Measurements from ENCODE around the gene ST6GAL1. TPM values are rescaled to one million over a fixed set of nuclear protein-coding genes. Genes with fewer than 3 reads are reported as not detected.

The ST6GAL1 gene
- total and polyA plus RNA-seq, 2 of the 13 experiments (the other 11 are each of a cell fraction or from before 2014, with no cell fraction given): 79.9 to 164 TPM

DNA sequence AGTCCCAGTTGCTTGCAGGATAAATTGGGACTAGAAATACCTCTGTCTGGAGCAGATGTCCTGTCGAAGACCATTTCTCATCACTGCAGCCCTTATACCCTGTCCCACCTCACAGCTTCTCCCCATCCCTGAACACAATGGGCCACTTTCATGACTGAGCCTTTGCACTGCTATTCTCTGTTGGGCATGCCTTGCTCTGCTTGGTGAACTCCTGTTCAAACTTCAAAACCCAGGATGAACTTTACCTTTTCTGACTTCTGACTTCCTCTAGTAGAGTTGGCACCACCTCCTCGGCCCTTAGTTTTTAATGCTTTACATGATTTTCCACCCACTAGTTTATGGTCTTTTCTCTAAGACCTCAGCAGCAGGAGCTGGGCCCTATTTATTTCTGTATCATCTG, 48.4 kb downstream of the ST6GAL1 start:
- ChIA-PET POLR2A (interaction anchor here (1.0 to 2.0 kb wide), 4 partner anchors 11 to 62 kb away, joined by 4 to 7 read pairs (median 5); no protein-coding TSS in a partner anchor), CTCF (ENCODE audit: low intra/inter-chr PET ratio, low total read pairs) (no interaction called here)
- Histone ChIP-seq H3K4me3 (replicated peaks in 1 of 3; ENCODE audit: insufficient read depth in 1 of 3, low read depth in 2 of 3, low read length in 3 of 3) (no peak overlapping the region), H3K9ac (ENCODE audit: insufficient read depth, low read depth, low read length) (no peak overlapping the region), H3K27ac (ENCODE audit: extremely low read length, insufficient read depth, low read length) (peak overlapping the region; percentile 9), H3K4me2 (ENCODE audit: low read depth, low read length) (peak overlapping the region; percentile 11; the same call in 1 of the 2 replicates), H4K20me1 (ENCODE audit: insufficient read depth, low read length) (no peaks in the 10 kb centered on the region), H3K36me3 (replicated peaks in 1 of 2; ENCODE audit: control insufficient read depth in 1 of 2, insufficient read depth in 2 of 2, low read length in 2 of 2) (no peaks in the 10 kb centered on the region), H3K4me1 (ENCODE audit: insufficient read depth, low read length) (peaks cover 77% of the 10 kb centered on the region), H2AFZ (ENCODE audit: low read length) (no peak overlapping the region), H3K27me3 (ENCODE audit: control insufficient read depth in 1 of 2, insufficient read depth in 2 of 2, low read length in 2 of 2) (no peaks in the 10 kb centered on the region), H3K9me3 (ENCODE audit: low read length) (no peaks in the 10 kb centered on the region), H3K79me2 (ENCODE audit: insufficient read depth, low read length) (no peaks in the 10 kb centered on the region)
- no TSS peak for BruUV-seq (replicated peaks)
- peak; percentile 60 for ATAC-seq
- in situ Hi-C loops (cut with HindIII; ENCODE audit: extremely low pct_ligation_motif_present, low pct_unique_long_range_greater_than_20kb): no loop called here
- WGBS (ENCODE audit: low lambda C conversion rate): 20% methylated on average over 2 of the region's 2 CpGs
- peak; percentile 41 for DNase-seq (ENCODE audit: low spot score)
- FAIRE-seq: peak; percentile 37
- 0 out of 2 replicates have a peak, but pooled peaks have one; percentile 11 for TF ChIP-seq ARNTL (CRISPR knock-in tag; IDR thresholded peaks at IDR 0.05)
- TF ChIP-seq ZNF367 (CRISPR knock-in tag; IDR thresholded peaks at IDR 0.05; ENCODE audit: borderline replicate concordance): no peak
- 0 out of 2 replicates have a peak, but pooled peaks have one; percentile 21 for TF ChIP-seq ESRRA (CRISPR knock-in tag; IDR thresholded peaks at IDR 0.05; ENCODE audit: low read depth)
- TF ChIP-seq EED (CRISPR knock-in tag; IDR thresholded peaks at IDR 0.05): no peak
- TF ChIP-seq ZNF615 (CRISPR knock-in tag; IDR thresholded peaks at IDR 0.05; ENCODE audit: borderline replicate concordance): no peak
- 0 out of 2 replicates have a peak, but pooled peaks have one; percentile 51 for TF ChIP-seq ZSCAN29 (CRISPR knock-in tag; conservative IDR thresholded peaks at IDR 0.05)
- TF ChIP-seq, protein P1, sequence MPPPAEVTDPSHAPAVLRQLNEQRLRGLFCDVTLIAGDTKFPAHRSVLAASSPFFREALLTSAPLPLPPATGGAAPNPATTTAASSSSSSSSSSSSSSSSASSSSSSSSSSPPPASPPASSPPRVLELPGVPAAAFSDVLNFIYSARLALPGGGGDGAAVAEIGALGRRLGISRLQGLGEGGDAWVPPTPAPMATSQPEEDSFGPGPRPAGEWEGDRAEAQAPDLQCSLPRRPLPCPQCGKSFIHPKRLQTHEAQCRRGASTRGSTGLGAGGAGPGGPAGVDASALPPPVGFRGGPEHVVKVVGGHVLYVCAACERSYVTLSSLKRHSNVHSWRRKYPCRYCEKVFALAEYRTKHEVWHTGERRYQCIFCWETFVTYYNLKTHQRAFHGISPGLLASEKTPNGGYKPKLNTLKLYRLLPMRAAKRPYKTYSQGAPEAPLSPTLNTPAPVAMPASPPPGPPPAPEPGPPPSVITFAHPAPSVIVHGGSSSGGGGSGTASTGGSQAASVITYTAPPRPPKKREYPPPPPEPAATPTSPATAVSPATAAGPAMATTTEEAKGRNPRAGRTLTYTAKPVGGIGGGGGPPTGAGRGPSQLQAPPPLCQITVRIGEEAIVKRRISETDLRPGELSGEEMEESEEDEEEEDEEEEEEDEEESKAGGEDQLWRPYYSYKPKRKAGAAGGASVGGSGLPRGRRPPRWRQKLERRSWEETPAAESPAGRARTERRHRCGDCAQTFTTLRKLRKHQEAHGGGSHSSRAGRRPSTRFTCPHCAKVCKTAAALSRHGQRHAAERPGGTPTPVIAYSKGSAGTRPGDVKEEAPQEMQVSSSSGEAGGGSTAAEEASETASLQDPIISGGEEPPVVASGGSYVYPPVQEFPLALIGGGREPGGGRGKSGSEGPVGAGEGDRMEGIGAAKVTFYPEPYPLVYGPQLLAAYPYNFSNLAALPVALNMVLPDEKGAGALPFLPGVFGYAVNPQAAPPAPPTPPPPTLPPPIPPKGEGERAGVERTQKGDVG (CRISPR knock-in tag; IDR thresholded peaks at IDR 0.05; ENCODE audit: borderline replicate concordance): no peak
- peak; percentile 49; the same call in 1 of the 2 replicates for TF ChIP-seq HDAC1 (CRISPR knock-in tag; IDR thresholded peaks at IDR 0.05)
- TF ChIP-seq, protein P2, sequence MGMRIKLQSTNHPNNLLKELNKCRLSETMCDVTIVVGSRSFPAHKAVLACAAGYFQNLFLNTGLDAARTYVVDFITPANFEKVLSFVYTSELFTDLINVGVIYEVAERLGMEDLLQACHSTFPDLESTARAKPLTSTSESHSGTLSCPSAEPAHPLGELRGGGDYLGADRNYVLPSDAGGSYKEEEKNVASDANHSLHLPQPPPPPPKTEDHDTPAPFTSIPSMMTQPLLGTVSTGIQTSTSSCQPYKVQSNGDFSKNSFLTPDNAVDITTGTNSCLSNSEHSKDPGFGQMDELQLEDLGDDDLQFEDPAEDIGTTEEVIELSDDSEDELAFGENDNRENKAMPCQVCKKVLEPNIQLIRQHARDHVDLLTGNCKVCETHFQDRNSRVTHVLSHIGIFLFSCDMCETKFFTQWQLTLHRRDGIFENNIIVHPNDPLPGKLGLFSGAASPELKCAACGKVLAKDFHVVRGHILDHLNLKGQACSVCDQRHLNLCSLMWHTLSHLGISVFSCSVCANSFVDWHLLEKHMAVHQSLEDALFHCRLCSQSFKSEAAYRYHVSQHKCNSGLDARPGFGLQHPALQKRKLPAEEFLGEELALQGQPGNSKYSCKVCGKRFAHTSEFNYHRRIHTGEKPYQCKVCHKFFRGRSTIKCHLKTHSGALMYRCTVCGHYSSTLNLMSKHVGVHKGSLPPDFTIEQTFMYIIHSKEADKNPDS (CRISPR knock-in tag; IDR thresholded peaks at IDR 0.05): no peak
- 0 out of 2 replicates have a peak, but pooled peaks have one; percentile 34 for TF ChIP-seq ZNF761 (CRISPR knock-in tag; conservative IDR thresholded peaks at IDR 0.05)
- TF ChIP-seq, protein P3, sequence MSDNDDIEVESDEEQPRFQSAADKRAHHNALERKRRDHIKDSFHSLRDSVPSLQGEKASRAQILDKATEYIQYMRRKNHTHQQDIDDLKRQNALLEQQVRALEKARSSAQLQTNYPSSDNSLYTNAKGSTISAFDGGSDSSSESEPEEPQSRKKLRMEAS (IDR thresholded peaks at IDR 0.05): peak; percentile 30; the same call in 1 of the 2 replicates
- intact Hi-C loops (cut with micrococcal nuclease; ENCODE audit: unreplicated experiment): loop anchor here (5.0 kb wide), 1 partner anchor 64 kb away; no protein-coding TSS in a partner anchor

Data from HepG2 (cell line).